Suprapubic skin (tissue), 4 donors: ENCODE measurements around the gene PCYT1A. TPM values are rescaled to one million over a fixed set of nuclear protein-coding genes. Genes with fewer than 3 reads are reported as not detected.
"Not testable (repeated sequence)": the region's sequence is repeated elsewhere in the genome, so short reads cannot be mapped to it uniquely, and the experiment has no call there.

Source experiments
- DNase-seq, 2 donors: peaks; one replicate each; pipeline ENCODE4 v3.0.0-alpha.2; 2019; ENCODE audit warnings: low spot score in 2 of 2
- H3K27ac ChIP-seq: fragments of 200-600 bp; sonication (generic); one replicate; pipeline ENCODE4 v1.5.1; 2019
- H3K27me3 ChIP-seq: fragments of 200-600 bp; sonication (generic); one replicate; pipeline ENCODE4 v1.5.1; 2019
- H3K36me3 ChIP-seq: fragments of 200-600 bp; sonication (generic); one replicate; pipeline ENCODE4 v1.5.1; 2019
- H3K4me1 ChIP-seq: fragments of 200-600 bp; sonication (generic); one replicate; pipeline ENCODE4 v1.5.1; 2019
- H3K4me3 ChIP-seq: fragments of 200-600 bp; sonication (generic); one replicate; pipeline ENCODE4 v1.5.1; 2019; ENCODE audit warnings: mild to moderate bottlenecking
- H3K9me3 ChIP-seq: fragments of 200-600 bp; sonication (generic); one replicate; pipeline ENCODE4 v1.5.1; 2019
- EP300 ChIP-seq: sonication (generic); formaldehyde crosslinking; IDR thresholded peaks from one replicate; pipeline ENCODE4 v1.6.1; 2017; ENCODE audit warnings: antibody characterized with exemption
- POLR2A ChIP-seq, 2 donors: fragments of 450-650 bp; IDR thresholded peaks; one replicate each; pipeline ENCODE4 v1.6.1; 2017; ENCODE audit warnings: antibody characterized with exemption in 2 of 2, mild to moderate bottlenecking in 2 of 2, moderate library complexity in 2 of 2
- POLR2AphosphoS5 ChIP-seq, 3 donors: sonication (generic); formaldehyde crosslinking; IDR thresholded peaks; one replicate each; pipeline ENCODE4 v1.6.1; 2017; ENCODE audit warnings: antibody characterized with exemption in 3 of 3
- WGBS: methylation state at CpG from one replicate; pipeline ENCODE4 v1.1.5; 2018; 5-methylcytosine and 5-hydroxymethylcytosine counted together
- total RNA-seq, 4 donors: library from RNA; depleted of rRNA; stranded (reverse); fragments of >200 nt; gene quantifications; one replicate each; pipeline ENCODE4 v1.1.0, GENCODE V29; 2016
- TF ChIP-seq, protein P1 (sequence below), 2 donors: fragments of 200-600 bp in 1 of 2; fragments of 450-650 bp in 1 of 2; sonication (generic) in 1 of 2; IDR thresholded peaks; one replicate each; pipeline ENCODE4 v1.5.1; 2016 to 2019; ENCODE audit warnings: antibody characterized with exemption in 2 of 2, mild to moderate bottlenecking in 1 of 2, moderate library complexity in 1 of 2

PCYT1A gene
- total RNA-seq, 4 donors from 2014 or later, result 98.2 to 189 (median 141) TPM

DNA sequence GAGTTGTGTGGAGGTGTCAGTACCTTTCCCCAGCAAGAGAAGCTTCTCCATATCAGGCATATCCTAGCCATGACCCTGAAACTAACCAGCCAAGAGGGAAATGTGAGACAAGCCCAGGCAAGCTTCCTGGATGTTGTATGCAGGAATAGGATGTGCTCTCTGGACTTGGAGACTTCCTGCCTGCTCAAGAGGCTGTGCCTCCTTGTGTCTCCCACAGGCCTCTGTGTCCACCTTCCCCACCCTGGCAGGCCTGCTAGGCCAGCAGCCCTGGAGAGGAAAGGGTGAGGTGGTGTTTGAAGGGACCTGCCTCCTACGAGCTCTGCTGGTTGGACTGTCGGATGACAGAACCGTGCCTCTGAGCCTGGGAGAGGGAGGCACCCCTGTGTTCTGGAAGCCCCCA is 32.6 kb upstream of the PCYT1A start:
- Histone ChIP-seq H3K4me3 (no peak overlapping the region), H3K4me1 (peaks cover 20% of the 10 kb centered on the region), H3K27me3 (no peaks in the 10 kb centered on the region), H3K9me3 (no peaks in the 10 kb centered on the region), H3K27ac (no peak overlapping the region), H3K36me3 (no peaks in the 10 kb centered on the region)
- WGBS, result 60% methylated on average over 2 of the region's 3 CpGs
- DNase-seq, result no peak
- TF ChIP-seq EP300 (no peak), POLR2AphosphoS5 (IDR thresholded peaks at IDR 0.05) (no peak)

DNA sequence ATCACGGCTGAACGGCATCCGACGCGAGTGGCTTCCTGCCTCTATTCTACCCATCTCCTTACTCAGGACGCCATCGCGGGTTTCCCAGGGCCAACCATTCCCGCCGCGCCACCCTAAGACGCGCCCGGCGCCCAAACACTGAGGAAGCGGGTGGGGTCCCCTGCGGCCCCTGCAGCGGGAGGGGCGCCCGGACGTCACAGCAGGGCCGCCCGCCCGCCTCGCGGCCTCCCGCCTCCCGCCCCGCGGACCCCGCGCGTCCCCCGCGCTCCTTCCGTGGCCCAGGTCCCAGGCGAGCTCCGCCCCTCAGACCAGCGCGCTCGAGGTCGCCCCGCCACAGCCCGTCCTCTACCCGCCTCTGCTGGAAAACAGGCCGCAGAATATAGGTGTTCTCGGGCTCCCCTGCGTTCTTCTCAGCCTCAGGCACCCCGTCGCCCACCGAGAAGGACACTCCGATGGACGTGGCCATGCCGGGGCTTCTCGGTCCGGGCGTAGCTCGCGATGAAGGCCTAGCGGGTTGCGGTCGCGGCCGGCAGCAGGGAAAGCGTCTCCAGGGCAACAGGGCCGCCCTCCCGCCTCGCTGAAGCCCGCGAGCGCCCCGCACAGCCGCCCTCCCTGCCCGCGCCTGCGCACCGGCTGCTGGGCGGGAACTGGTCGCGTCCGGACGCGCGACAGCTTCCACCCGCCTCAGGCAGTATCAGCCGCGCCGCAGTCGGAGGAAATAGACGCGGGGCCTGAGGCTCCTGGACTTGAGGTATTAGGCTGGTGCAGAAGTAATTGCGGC is 30.4 kb upstream of the PCYT1A start, which contains the start of gene DYNLT2B:
Gene DYNLT2B (minus strand): TSS at position 554 of the 781 bp plus-strand sequence. CDS start 88 bp downstream, at position 466.
- Histone ChIP-seq H3K27me3 (no peaks in the 10 kb centered on the region), H3K4me3 (peak within 1 kb of the TSS; percentile 96), H3K27ac (peak within 1 kb of the TSS; percentile 92), H3K9me3 (no peaks in the 10 kb centered on the region), H3K4me1 (peaks cover 20% of the 10 kb centered on the region), H3K36me3 (no peaks in the 10 kb centered on the region)
- TF ChIP-seq, protein P1, sequence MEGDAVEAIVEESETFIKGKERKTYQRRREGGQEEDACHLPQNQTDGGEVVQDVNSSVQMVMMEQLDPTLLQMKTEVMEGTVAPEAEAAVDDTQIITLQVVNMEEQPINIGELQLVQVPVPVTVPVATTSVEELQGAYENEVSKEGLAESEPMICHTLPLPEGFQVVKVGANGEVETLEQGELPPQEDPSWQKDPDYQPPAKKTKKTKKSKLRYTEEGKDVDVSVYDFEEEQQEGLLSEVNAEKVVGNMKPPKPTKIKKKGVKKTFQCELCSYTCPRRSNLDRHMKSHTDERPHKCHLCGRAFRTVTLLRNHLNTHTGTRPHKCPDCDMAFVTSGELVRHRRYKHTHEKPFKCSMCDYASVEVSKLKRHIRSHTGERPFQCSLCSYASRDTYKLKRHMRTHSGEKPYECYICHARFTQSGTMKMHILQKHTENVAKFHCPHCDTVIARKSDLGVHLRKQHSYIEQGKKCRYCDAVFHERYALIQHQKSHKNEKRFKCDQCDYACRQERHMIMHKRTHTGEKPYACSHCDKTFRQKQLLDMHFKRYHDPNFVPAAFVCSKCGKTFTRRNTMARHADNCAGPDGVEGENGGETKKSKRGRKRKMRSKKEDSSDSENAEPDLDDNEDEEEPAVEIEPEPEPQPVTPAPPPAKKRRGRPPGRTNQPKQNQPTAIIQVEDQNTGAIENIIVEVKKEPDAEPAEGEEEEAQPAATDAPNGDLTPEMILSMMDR (IDR thresholded peaks at IDR 0.05), result no peak
- TF ChIP-seq POLR2AphosphoS5 (IDR thresholded peaks at IDR 0.05) (peak in 1 of 3 donors; percentile 21), POLR2A (IDR thresholded peaks at IDR 0.05) (peak in 1 of 2 donors; percentile 20)
- under 1% methylated on average over 22 of the region's 92 CpGs for WGBS
- DNase-seq, result peak; percentile 90

DNA sequence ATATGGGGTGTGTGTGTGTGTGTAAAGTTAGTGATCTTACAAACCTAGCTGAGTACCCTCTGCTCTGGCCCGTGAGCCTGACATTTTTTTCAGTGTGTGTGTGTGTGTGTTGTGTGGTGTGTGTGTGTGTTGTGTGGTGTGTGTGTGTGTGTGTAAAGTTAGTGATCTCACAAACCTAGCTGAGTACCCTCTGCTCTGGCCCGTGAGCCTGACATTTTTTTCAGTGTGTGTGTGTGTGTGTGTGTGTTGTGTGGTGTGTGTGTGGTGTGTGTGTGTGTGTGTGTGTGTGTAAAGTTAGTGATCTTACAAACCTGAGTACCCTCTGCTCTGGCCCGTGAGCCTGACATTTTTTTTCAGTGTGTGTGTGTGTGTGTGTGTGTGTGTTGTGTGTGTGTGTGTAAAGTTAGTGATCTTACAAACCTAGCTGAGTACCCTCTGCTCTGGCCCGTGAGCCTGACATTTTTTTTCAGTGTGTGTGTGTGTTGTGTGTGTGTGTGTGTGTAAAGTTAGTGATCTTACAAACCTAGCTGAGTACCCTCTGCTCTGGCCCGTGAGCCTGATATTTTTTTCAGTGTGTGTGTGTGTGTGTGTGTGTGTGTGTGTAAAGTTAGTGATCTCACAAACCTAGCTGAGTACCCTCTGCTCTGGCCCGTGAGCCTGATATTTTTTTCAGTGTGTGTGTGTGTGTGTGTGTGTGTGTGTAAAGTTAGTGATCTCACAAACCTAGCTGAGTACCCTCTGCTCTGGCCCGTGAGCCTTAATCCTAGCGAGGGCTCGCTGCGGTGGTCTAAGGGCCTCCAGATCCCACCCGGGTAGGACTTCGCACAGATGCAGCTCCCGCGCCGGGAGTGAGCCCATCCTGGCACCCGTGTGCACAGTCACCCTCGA is 29.5 kb upstream of the PCYT1A start:
- H3K36me3 ChIP-seq, DNase-seq, H3K27me3 ChIP-seq, H3K9me3 ChIP-seq: not testable (repeated sequence)
- WGBS, result 43% methylated on average over 2 of the region's 17 CpGs
- Histone ChIP-seq H3K4me3 (peak overlapping the region; percentile 96), H3K27ac (peak overlapping the region; percentile 92), H3K4me1 (peaks cover 20% of the 10 kb centered on the region)

DNA sequence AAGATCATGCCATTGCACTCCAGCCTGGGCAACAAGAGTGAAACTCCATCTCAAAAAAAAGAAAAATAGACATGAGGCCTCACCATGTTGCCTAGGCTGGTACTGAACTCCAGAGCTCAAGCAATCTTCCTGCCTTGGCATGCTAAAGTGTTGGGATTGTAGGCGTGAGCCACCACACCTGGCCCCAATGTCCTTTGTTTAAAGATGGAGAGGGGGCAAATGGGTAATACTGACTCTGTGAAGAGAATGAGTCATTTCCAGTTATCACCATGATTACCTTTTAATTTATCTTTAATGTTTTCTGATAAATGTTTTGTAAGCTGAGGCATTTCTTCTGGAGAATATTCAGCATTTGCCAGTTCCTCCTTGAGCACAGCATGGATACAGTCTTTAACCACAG is 28.3 kb upstream of the PCYT1A start:
- no peak overlapping the region for H3K4me3 ChIP-seq
- no peak for TF ChIP-seq POLR2AphosphoS5 (IDR thresholded peaks at IDR 0.05)
- TF ChIP-seq EP300, result no peak
- TF ChIP-seq, protein P1 (IDR thresholded peaks at IDR 0.05), result no peak
- TF ChIP-seq POLR2A (IDR thresholded peaks at IDR 0.05), result no peak
- no peaks in the 10 kb centered on the region for H3K27me3 ChIP-seq
- no peaks in the 10 kb centered on the region for H3K9me3 ChIP-seq
- no peak for DNase-seq
- peaks cover 20% of the 10 kb centered on the region for H3K4me1 ChIP-seq
- WGBS, result 79% methylated on average over 1 of the region's 1 CpG
- no peak overlapping the region for H3K27ac ChIP-seq
- no peaks in the 10 kb centered on the region for H3K36me3 ChIP-seq

DNA sequence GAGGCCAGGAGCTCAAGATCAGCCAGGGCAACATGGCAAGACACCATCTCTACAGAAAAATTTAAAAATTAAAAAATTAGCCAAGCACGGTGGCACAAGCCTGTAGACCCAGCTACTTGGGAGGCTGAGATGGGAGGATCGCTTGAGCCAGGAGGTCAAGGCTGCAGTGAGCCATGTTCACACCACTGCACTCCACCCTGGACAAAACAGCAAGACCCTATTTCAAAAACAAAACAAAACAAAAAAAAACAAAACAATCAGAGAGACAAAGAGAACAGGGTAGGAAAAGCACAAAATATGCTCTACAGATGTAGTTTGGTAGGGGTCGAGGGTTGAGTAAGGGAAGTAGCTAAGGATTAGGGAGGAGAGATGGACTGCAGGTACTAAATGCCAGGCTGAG is 27.1 kb upstream of the PCYT1A start:
- Histone ChIP-seq H3K36me3 (no peaks in the 10 kb centered on the region), H3K27ac (no peak overlapping the region), H3K4me1 (peaks cover 16% of the 10 kb centered on the region), H3K4me3 (no peak overlapping the region), H3K9me3 (no peaks in the 10 kb centered on the region), H3K27me3 (no peaks in the 10 kb centered on the region)
- WGBS, result 86% methylated on average over 3 of the region's 3 CpGs
- no peak for DNase-seq
- TF ChIP-seq EP300 (no peak), POLR2A (IDR thresholded peaks at IDR 0.05) (no peak)
- TF ChIP-seq, protein P1 (IDR thresholded peaks at IDR 0.05), result no peak

DNA sequence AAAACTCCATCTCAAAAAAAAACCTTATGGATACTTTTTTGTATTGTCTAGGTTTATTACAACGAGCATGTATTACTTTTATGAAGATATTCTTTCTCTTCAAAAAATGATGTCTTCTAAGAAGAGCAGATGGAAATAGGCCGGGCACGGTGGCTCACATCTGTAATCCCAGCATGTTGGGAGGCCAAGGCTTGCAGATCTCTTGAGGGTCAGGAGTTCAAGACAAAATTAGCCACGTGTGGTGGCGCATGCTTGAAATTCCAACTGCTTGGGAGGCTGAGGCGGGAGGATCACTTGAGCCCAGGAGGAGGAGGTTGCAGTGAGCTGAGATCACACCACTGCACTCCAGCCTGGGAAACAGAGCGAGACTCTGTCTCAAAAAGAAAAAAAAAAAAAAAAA is 26.6 kb upstream of the PCYT1A start:
- H3K4me1 ChIP-seq, result peaks cover 11% of the 10 kb centered on the region
- not testable (repeated sequence) for H3K9me3 ChIP-seq, H3K27me3 ChIP-seq, DNase-seq, H3K4me3 ChIP-seq, H3K36me3 ChIP-seq, H3K27ac ChIP-seq
- WGBS, result 88% methylated on average over 7 of the region's 7 CpGs

DNA sequence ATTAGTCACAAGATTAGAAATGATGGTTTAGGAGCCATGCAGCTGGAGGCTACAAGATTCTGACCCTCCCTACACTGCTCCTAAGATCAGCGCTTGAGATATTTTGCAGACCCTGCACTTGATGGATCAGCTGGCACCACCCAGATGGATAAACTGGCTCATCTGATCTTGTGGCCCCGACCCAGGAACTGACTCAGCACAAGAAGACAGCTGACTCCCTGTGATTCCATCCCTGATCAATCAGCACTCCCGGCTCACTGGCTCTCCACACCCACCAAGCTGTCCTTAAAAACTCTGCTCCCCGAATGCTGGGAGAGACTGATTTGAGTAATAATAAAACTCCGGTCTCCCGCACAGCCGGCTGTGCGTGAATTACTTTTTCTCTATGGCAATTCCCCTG is 15.4 kb upstream of the PCYT1A start:
- H3K27me3 ChIP-seq, DNase-seq, H3K4me1 ChIP-seq, H3K27ac ChIP-seq, H3K9me3 ChIP-seq, H3K4me3 ChIP-seq: not testable (repeated sequence)
- WGBS, result 92% methylated on average over 6 of the region's 8 CpGs
- peaks cover 18% of the 10 kb centered on the region for H3K36me3 ChIP-seq

DNA sequence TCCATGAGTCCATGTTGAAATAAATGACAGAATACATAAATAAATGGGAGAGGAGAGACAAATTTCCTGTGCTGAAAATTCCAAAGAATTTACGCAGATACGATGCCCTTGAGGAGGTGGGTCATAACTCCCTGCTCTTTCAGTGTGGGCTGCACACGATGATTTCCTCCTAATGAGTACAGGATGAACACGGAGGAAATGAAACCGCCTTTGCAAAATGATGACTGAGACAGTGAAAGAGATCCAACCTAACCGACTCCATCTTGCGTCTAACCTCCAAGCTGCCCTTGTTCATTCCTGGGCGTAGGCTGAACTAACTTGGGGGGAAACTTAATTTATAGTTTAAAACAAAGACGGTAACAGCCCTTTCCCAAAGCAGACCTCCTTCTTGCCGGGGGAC is 15.0 kb upstream of the PCYT1A start:
- not testable (repeated sequence) for H3K4me3 ChIP-seq, DNase-seq, H3K27ac ChIP-seq, H3K27me3 ChIP-seq, H3K4me1 ChIP-seq, H3K9me3 ChIP-seq
- 78% methylated on average over 6 of the region's 10 CpGs for WGBS
- peaks cover 18% of the 10 kb centered on the region for H3K36me3 ChIP-seq
